ENCODE data around the gene BNIPL.

DNA sequence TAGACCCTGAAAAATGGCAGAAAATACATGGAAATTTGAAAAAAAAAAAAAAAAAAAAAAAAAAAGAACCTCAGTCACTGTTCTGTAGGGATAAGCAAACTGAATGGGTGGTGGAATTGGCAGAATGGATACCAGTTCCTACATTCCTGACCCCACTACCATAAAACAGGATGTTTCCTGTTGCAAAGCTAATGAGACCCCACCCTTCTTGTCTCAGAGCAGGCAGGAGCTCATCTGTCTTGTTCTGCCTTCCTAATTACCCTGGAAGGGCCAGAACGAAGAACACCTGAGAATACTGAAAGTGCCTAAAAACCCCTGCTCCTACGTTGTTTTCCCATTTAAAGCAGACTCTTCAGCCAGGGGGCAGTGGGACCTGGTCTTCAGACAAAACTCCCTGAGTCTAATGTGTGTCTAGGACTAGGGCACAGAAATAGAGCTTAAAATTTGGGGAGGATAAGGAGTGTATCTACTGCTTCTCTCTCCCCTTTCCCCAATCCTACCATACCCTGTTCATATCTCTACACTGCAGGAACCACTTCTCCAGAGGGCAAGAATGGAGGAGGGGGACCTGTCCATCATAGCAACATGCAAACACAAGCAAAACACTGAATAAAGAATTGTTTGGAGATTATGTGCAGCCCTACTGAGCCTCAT, 15.1 kb downstream of the BNIPL start:
- TF ChIP-seq, protein P1, sequence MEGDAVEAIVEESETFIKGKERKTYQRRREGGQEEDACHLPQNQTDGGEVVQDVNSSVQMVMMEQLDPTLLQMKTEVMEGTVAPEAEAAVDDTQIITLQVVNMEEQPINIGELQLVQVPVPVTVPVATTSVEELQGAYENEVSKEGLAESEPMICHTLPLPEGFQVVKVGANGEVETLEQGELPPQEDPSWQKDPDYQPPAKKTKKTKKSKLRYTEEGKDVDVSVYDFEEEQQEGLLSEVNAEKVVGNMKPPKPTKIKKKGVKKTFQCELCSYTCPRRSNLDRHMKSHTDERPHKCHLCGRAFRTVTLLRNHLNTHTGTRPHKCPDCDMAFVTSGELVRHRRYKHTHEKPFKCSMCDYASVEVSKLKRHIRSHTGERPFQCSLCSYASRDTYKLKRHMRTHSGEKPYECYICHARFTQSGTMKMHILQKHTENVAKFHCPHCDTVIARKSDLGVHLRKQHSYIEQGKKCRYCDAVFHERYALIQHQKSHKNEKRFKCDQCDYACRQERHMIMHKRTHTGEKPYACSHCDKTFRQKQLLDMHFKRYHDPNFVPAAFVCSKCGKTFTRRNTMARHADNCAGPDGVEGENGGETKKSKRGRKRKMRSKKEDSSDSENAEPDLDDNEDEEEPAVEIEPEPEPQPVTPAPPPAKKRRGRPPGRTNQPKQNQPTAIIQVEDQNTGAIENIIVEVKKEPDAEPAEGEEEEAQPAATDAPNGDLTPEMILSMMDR (conservative IDR thresholded peaks at IDR 0.05; ENCODE audit: low read depth, low read length) = no peak
- no peak; the same call in 1 of the 2 replicates for TF ChIP-seq POLR2A (IDR thresholded peaks at IDR 0.05; ENCODE audit: low read depth, low read length)
- TF ChIP-seq RCOR1 (IDR thresholded peaks at IDR 0.05; ENCODE audit: insufficient replicate concordance, low read length) = no peak
- TF ChIP-seq MXI1 (IDR thresholded peaks at IDR 0.05; ENCODE audit: borderline replicate concordance, low read depth, low read length) = no peak
- TF ChIP-seq RFX5 (IDR thresholded peaks at IDR 0.05; ENCODE audit: low read depth, low read length) = no peak
- no peak for TF ChIP-seq NFE2L2 (IDR thresholded peaks at IDR 0.05; ENCODE audit: low read depth, low read length)
- no peak for TF ChIP-seq BHLHE40 (IDR thresholded peaks at IDR 0.05; ENCODE audit: low read depth, low read length)
- no peak for TF ChIP-seq CEBPB (IDR thresholded peaks at IDR 0.05; ENCODE audit: low read depth, low read length)
- TF ChIP-seq RAD21 (IDR thresholded peaks at IDR 0.05; ENCODE audit: low read length) = no peak
- TF ChIP-seq SMC3 (IDR thresholded peaks at IDR 0.05; ENCODE audit: low read depth, low read length) = no peak
- TF ChIP-seq, protein P2, sequence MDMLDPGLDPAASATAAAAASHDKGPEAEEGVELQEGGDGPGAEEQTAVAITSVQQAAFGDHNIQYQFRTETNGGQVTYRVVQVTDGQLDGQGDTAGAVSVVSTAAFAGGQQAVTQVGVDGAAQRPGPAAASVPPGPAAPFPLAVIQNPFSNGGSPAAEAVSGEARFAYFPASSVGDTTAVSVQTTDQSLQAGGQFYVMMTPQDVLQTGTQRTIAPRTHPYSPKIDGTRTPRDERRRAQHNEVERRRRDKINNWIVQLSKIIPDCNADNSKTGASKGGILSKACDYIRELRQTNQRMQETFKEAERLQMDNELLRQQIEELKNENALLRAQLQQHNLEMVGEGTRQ (IDR thresholded peaks at IDR 0.05; ENCODE audit: low read depth, low read length) = no peak
- TF ChIP-seq CHD1 (IDR thresholded peaks at IDR 0.05; ENCODE audit: low read depth, low read length) = no peak
- TF ChIP-seq MAZ (IDR thresholded peaks at IDR 0.05; ENCODE audit: borderline replicate concordance, low read depth, low read length) = no peak
